CD14-positive monocyte (primary cell): ENCODE measurements around the gene BAZ2B. TPM values are rescaled to one million over a fixed set of nuclear protein-coding genes. Genes with fewer than 3 reads are reported as not detected.
A peak's percentile ranks its signal among the peaks of the same experiment; 100 is the strongest.

Experiments
- DNase-seq, 3 donors: peaks; one replicate each; pipeline ENCODE4 v3.0.0-alpha.2; 2011 to 2022
- H2AFZ ChIP-seq: 2 replicates; pipeline ENCODE4 v1.6.0; 2012; ENCODE audit warnings: mild to moderate bottlenecking, low read depth, low read length, inconsistent platforms; ENCODE audit not compliant: insufficient read depth, poor library complexity, severe bottlenecking
- H3K27ac ChIP-seq, 2 donors: 1 replicate in 1 of 2; 2 replicates in 1 of 2; pipeline ENCODE4 v1.5.1; 2012 to 2013; ENCODE audit warnings: low read length in 2 of 2, control low read depth in 1 of 2, inconsistent platforms in 1 of 2, low read depth in 1 of 2, mild to moderate bottlenecking in 1 of 2
- H3K27me3 ChIP-seq, 2 donors: one replicate each; pipeline versions ENCODE4 v1.6.0 to v1.6.1; 2011 to 2013; ENCODE audit warnings: low read length in 2 of 2; ENCODE audit not compliant: control insufficient read depth in 2 of 2, insufficient read depth in 2 of 2
- H3K36me3 ChIP-seq, 2 donors: replicated peaks in 1 of 2; 1 replicate in 1 of 2; 2 replicates in 1 of 2; pipeline versions ENCODE4 v1.5.1 to v1.6.1; 2012 to 2013; ENCODE audit warnings: low read length in 2 of 2, control low read depth in 1 of 2, inconsistent platforms in 1 of 2, mild to moderate bottlenecking in 1 of 2; ENCODE audit not compliant: insufficient read depth in 2 of 2, control insufficient read depth in 1 of 2
- H3K4me1 ChIP-seq, 2 donors: 1 replicate in 1 of 2; 2 replicates in 1 of 2; pipeline versions ENCODE4 v1.5.1 to v1.6.1; 2012 to 2013; ENCODE audit warnings: low read length in 2 of 2, control low read depth in 1 of 2, inconsistent platforms in 1 of 2, mild to moderate bottlenecking in 1 of 2, moderate library complexity in 1 of 2; ENCODE audit not compliant: insufficient read depth in 2 of 2, control insufficient read depth in 1 of 2
- H3K4me2 ChIP-seq: replicated peaks from 2 replicates; pipeline ENCODE3; 2012; ENCODE audit warnings: low read length, moderate library complexity, mild to moderate bottlenecking; ENCODE audit not compliant: poor library complexity, severe bottlenecking; ENCODE audit errors: extremely low read depth
- H3K4me3 ChIP-seq, 3 experiments: fragments of 200-600 bp in 1 of 3; sonication (generic) in 1 of 3; replicated peaks in 1 of 3; 1 replicate in 2 of 3; 2 replicates in 1 of 3; pipeline ENCODE4 v1.5.1; 2011 to 2013; ENCODE audit warnings: low read length in 3 of 3, mild to moderate bottlenecking in 3 of 3, control low read depth in 2 of 3, low read depth in 2 of 3, inconsistent platforms in 1 of 3, moderate library complexity in 1 of 3
- H3K79me2 ChIP-seq: 2 replicates; pipeline ENCODE4 v1.6.0; 2012; ENCODE audit warnings: mild to moderate bottlenecking, control low read depth, inconsistent platforms, low read length, moderate library complexity; ENCODE audit not compliant: insufficient read depth
- H3K9ac ChIP-seq: 2 replicates; pipeline ENCODE4 v1.6.0; 2017; ENCODE audit warnings: low read length, mild to moderate bottlenecking; ENCODE audit not compliant: insufficient read depth, poor library complexity, severe bottlenecking
- H3K9me3 ChIP-seq, 2 donors: replicated peaks in 1 of 2; 1 replicate in 1 of 2; 2 replicates in 1 of 2; pipeline versions ENCODE4 v1.5.1 to v1.6.1; 2012 to 2013; ENCODE audit warnings: low read length in 2 of 2, control low read depth in 1 of 2; ENCODE audit not compliant: control insufficient read depth in 1 of 2, insufficient read depth in 1 of 2
- H4K20me1 ChIP-seq: 2 replicates; pipeline ENCODE4 v1.6.0; 2012; ENCODE audit warnings: mild to moderate bottlenecking, low read length, control low read depth, moderate library complexity; ENCODE audit not compliant: insufficient read depth
- H3K27ac Mint-ChIP-seq, 7 donors: one replicate each; pipeline ENCODE4 v1.8.0; 2020; ENCODE audit warnings: mild to moderate bottlenecking in 7 of 7, mixed read lengths in 7 of 7, moderate library complexity in 6 of 7, inconsistent platforms in 2 of 7
- H3K27me3 Mint-ChIP-seq, 3 donors: one replicate each; pipeline ENCODE4 v1.8.0; 2021 to 2022; ENCODE audit warnings: low read depth in 3 of 3, mild to moderate bottlenecking in 3 of 3, mixed read lengths in 3 of 3, moderate library complexity in 3 of 3, inconsistent platforms in 1 of 3
- H3K36me3 Mint-ChIP-seq, 2 donors: one replicate each; pipeline ENCODE4 v1.8.0; 2020; ENCODE audit warnings: mixed read lengths in 2 of 2, inconsistent platforms in 1 of 2, mild to moderate bottlenecking in 1 of 2
- H3K4me1 Mint-ChIP-seq: one replicate; pipeline ENCODE4 v1.8.0; 2020; ENCODE audit warnings: mild to moderate bottlenecking, mixed read lengths
- H3K4me3 Mint-ChIP-seq, 2 donors: one replicate each; pipeline ENCODE4 v1.8.0; 2020; ENCODE audit warnings: mild to moderate bottlenecking in 2 of 2, mixed read lengths in 2 of 2, moderate library complexity in 1 of 2
- H3K9me3 Mint-ChIP-seq, 7 donors: one replicate each; pipeline ENCODE4 v1.8.0; 2020 to 2022; ENCODE audit warnings: mixed read lengths in 7 of 7, mild to moderate bottlenecking in 6 of 7, moderate library complexity in 6 of 7, inconsistent platforms in 2 of 7
- CTCF ChIP-seq: fragments of 200-600 bp; IDR thresholded peaks from one replicate; pipeline ENCODE4 v1.8.0; 2022; ENCODE audit warnings: antibody characterized with exemption, mild to moderate bottlenecking
- WGBS: methylation state at CpG from one replicate; pipeline ENCODE4 v1.1.5; 2013; ENCODE audit warnings: missing lambda C conversion rate; ENCODE audit not compliant: insufficient coverage; 5-methylcytosine and 5-hydroxymethylcytosine counted together
- intact Hi-C, 2 donors: fragments of 100-400 bp; cut with micrococcal nuclease; formaldehyde crosslinking; loops; one replicate each; pipeline versions ENCODE4 v1.15.0 to v1.15.1; 2023
- polyA plus RNA-seq, 3 donors: library from polyadenylated mRNA; depleted of rRNA in 1 of 3; unstranded in 2 of 3; stranded (reverse) in 1 of 3; fragments of 300-500 nt in 2 of 3; fragments of >200 nt in 1 of 3; fragmentation: Illumina TruSeq in 2 of 3; gene quantifications; 1 replicate in 2 of 3; 2 replicates in 1 of 3; pipeline ENCODE4 v1.2.3, GENCODE V29; 2012 to 2021

Gene BAZ2B
- polyA plus RNA-seq, 3 donors = 12.9 to 34.2 (median 31.6) TPM

GRCh38 chr2:159375241-159375640 lies 241.1 kb downstream of the BAZ2B start:
- H3K4me3 ChIP-seq = no peak overlapping the region
- no peak overlapping the region for H3K27ac ChIP-seq
- Mint-ChIP-seq H3K36me3 (peaks cover 47 to 59% of the 10 kb centered on the region in 2 donors), H3K4me1 (no peaks in the 10 kb centered on the region), H3K27me3 (peaks cover 0 to 2% (median 0%) of the 10 kb centered on the region in 3 donors), H3K4me3 (no peak overlapping the region), H3K27ac (no peak overlapping the region), H3K9me3 (peaks cover 0 to under 1% (median 0%) of the 10 kb centered on the region in 7 donors)
- no peak overlapping the region for H2AFZ ChIP-seq
- H3K79me2 ChIP-seq = no peaks in the 10 kb centered on the region
- H3K9ac ChIP-seq = no peak overlapping the region
- peaks cover 62 to 88% of the 10 kb centered on the region in 2 donors for H3K36me3 ChIP-seq
- TF ChIP-seq CTCF = no peak
- H3K9me3 ChIP-seq = no peaks in the 10 kb centered on the region
- no peaks in the 10 kb centered on the region for H3K4me1 ChIP-seq
- no peaks in the 10 kb centered on the region for H4K20me1 ChIP-seq
- H3K4me2 ChIP-seq = no peak overlapping the region
- no peaks in the 10 kb centered on the region for H3K27me3 ChIP-seq
- no peak for DNase-seq
- intact Hi-C loops = no loop called here

GRCh38 chr2:159371506-159371905 lies 244.8 kb downstream of the BAZ2B start:
- Histone ChIP-seq H3K4me2 (no peak overlapping the region), H3K4me1 (no peaks in the 10 kb centered on the region), H3K9ac (no peak overlapping the region), H2AFZ (no peak overlapping the region), H3K27me3 (no peaks in the 10 kb centered on the region), H3K79me2 (no peaks in the 10 kb centered on the region), H3K27ac (no peak overlapping the region), H4K20me1 (no peaks in the 10 kb centered on the region), H3K4me3 (no peak overlapping the region), H3K36me3 (peaks cover 65 to 90% of the 10 kb centered on the region in 2 donors), H3K9me3 (no peaks in the 10 kb centered on the region)
- H3K4me1 Mint-ChIP-seq = no peaks in the 10 kb centered on the region
- TF ChIP-seq CTCF = no peak
- no peak overlapping the region for H3K4me3 Mint-ChIP-seq
- intact Hi-C loops = no loop called here
- H3K27ac Mint-ChIP-seq = peak overlapping the region in 1 of 7 donors; percentile 8
- WGBS = 67% methylated on average over 1 of the region's 2 CpGs
- H3K9me3 Mint-ChIP-seq = peaks cover 0 to 1% (median 0%) of the 10 kb centered on the region in 7 donors
- H3K36me3 Mint-ChIP-seq = peaks cover 61 to 72% of the 10 kb centered on the region in 2 donors
- no peak for DNase-seq
- H3K27me3 Mint-ChIP-seq = peaks cover 0 to 2% (median 0%) of the 10 kb centered on the region in 3 donors
